ENCODE results near the gene FBXO27. TPM values are rescaled to one million over a fixed set of nuclear protein-coding genes. Genes with fewer than 3 reads are reported as not detected.
A peak's percentile ranks its signal among the peaks of the same experiment; 100 is the strongest.

Gene FBXO27
- total and polyA plus RNA-seq, 2 of the 8 experiments (the other 6 are each of a cell fraction or from before 2014, with no cell fraction given) = 10.9 to 25.5 TPM

DNA sequence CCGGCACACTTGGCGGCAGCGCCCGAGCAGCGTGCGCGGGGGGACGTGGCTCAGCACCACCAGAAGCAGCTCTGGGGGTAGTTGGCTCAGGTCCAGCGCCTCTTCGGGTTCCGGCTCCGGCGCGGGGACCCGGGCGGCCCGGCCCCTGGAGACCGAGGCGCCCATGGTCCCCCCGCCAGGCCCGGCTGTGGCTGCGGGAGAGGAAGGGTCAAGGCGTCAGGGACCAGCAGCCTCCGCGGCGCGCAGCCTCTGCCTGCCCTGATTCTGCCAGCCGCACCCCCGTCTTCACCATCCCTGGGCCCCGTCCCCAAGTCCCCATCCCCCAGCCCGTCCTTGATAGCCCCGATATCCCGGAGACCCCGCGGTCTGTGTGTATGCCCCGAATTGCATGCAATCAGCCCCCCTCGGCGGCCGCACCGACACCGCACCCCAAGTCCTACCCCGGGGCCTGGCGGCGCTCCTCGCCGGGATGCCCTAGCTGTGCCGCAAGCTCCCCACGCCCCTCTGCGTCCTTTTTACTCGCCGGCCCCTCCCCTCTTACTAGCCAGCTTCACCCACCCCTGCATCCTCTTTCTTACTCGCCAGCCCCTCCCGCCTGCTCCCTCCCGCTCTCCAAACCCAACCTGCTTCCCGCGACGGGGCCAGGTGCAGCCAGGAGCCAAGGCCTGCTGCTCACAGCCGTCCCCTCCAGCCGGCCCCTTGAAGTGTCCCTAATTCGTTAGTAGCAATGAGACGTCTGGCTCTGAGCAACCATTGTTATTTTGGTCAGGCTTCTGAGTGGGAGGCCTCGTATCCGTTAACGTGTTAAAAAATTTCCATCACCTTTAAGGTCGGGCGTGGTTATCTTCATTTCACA lies at the start of gene FBXO27 (continued):
- no peak for TF ChIP-seq EGR1 (IDR thresholded peaks at IDR 0.05; ENCODE audit: borderline replicate concordance, low read depth, low read length)
- TF ChIP-seq BRCA1 (IDR thresholded peaks at IDR 0.05; ENCODE audit: low read depth, low read length) = no peak
- TF ChIP-seq SAP30 (IDR thresholded peaks at IDR 0.05; ENCODE audit: insufficient read depth, insufficient replicate concordance, low read length) = no peak
- TF ChIP-seq CREB1 (IDR thresholded peaks at IDR 0.05) = peak; percentile 56; the same call in 1 of the 2 replicates
- no peak for TF ChIP-seq EZH2 (IDR thresholded peaks at IDR 0.05; ENCODE audit: low read depth, low read length, severe bottlenecking)
- TF ChIP-seq NANOG (IDR thresholded peaks at IDR 0.05; ENCODE audit: insufficient read depth, low read depth, low read length, poor library complexity, severe bottlenecking) = no peak
- peak; percentile 91 for TF ChIP-seq E2F6 (IDR thresholded peaks at IDR 0.05)
- peak; percentile 82 for TF ChIP-seq MAX (IDR thresholded peaks at IDR 0.05)
- no peak for TF ChIP-seq MAFK (IDR thresholded peaks at IDR 0.05; ENCODE audit: low read depth, low read length)
- TF ChIP-seq CEBPB (IDR thresholded peaks at IDR 0.05; ENCODE audit: low read depth, low read length) = no peak
- 0 out of 2 replicates have a peak, but pooled peaks have one; percentile 2 for TF ChIP-seq YY1 (IDR thresholded peaks at IDR 0.05; ENCODE audit: low read depth, low read length)
- no peak for TF ChIP-seq HDAC6 (IDR thresholded peaks at IDR 0.05; ENCODE audit: low read depth, low read length)
- TF ChIP-seq TAF1 (IDR thresholded peaks at IDR 0.05; ENCODE audit: low read depth, low read length) = no peak; the same call in 1 of the 2 replicates
- TF ChIP-seq RXRA (IDR thresholded peaks at IDR 0.05; ENCODE audit: insufficient read depth, low read depth, low read length) = no peak
- TF ChIP-seq ASH2L (IDR thresholded peaks at IDR 0.05; ENCODE audit: low read length) = peak; percentile 67
- 0 out of 2 replicates have a peak, but pooled peaks have one; percentile 23 for TF ChIP-seq CHD2 (IDR thresholded peaks at IDR 0.05; ENCODE audit: low read length)
- no peak; the same call in 1 of the 2 replicates for TF ChIP-seq TBP (IDR thresholded peaks at IDR 0.05; ENCODE audit: low read depth, low read length)
- TF ChIP-seq SUZ12 (IDR thresholded peaks at IDR 0.05; ENCODE audit: low read length) = no peak
- no peak for TF ChIP-seq RNF2 (IDR thresholded peaks at IDR 0.05; ENCODE audit: borderline replicate concordance, low read depth, low read length, missing control alignments, poor library complexity, severe bottlenecking)
- TF ChIP-seq TCF12 (IDR thresholded peaks at IDR 0.05; ENCODE audit: low read depth, low read length) = peak; percentile 60; the same call in 1 of the 2 replicates
- TF ChIP-seq GABPA (IDR thresholded peaks at IDR 0.05; ENCODE audit: borderline replicate concordance, insufficient read depth, low read length) = no peak
- TF ChIP-seq EP300 (IDR thresholded peaks at IDR 0.05; ENCODE audit: borderline replicate concordance in 1 of 2, low read depth in 2 of 2, low read length in 2 of 2) = peak in 1 of 2 experiments; percentile 41; a peak in 1 of 3 replicates

Measured in H1 (cell line).